ENCODE data around the gene HOXA7.

The HOXA7 gene

GRCh38 chr7:27202018-27202861 lies 45.8 kb upstream of the HOXA7 start:
- no peak for TF ChIP-seq CTCF (IDR thresholded peaks at IDR 0.05; ENCODE audit: low read depth, low read length, missing control alignments)
- no peak for DNase-seq (ENCODE audit: low read depth)
- no peak overlapping the region for H3K4me3 ChIP-seq (ENCODE audit: low read depth, low read length)

GRCh38 chr7:27201580-27202017 lies 45.1 kb upstream of the HOXA7 start:
- TF ChIP-seq CTCF (IDR thresholded peaks at IDR 0.05; ENCODE audit: low read depth, low read length, missing control alignments), result no peak
- H3K4me3 ChIP-seq (ENCODE audit: low read depth, low read length), result no peak overlapping the region
- no peak for DNase-seq (ENCODE audit: low read depth)

- no peak for DNase-seq (ENCODE audit: low read depth)
- no peak overlapping the region for H3K4me3 ChIP-seq (ENCODE audit: low read depth, low read length)
- no peak for TF ChIP-seq CTCF (IDR thresholded peaks at IDR 0.05; ENCODE audit: low read depth, low read length, missing control alignments)
These were observed 44.5 kb upstream of the HOXA7 start for GRCh38 chr7:27200761-27201579.

- TF ChIP-seq CTCF (IDR thresholded peaks at IDR 0.05; ENCODE audit: low read depth, low read length, missing control alignments), result no peak
- no peak for DNase-seq (ENCODE audit: low read depth)
- peak within 1 kb of the TSS; percentile 20; the same call in 1 of the 2 replicates for H3K4me3 ChIP-seq (ENCODE audit: low read depth, low read length)
These were observed 43.6 kb upstream of the HOXA7 start, which contains the start of gene HOXA13 for GRCh38 chr7:27199849-27200760. Gene HOXA13 (minus strand): TSS chr7:27200091. CDS start chr7:27200077, 14 bp downstream.

- no peak for TF ChIP-seq CTCF (IDR thresholded peaks at IDR 0.05; ENCODE audit: low read depth, low read length, missing control alignments)
- H3K4me3 ChIP-seq (ENCODE audit: low read depth, low read length), result no peak overlapping the region
- no peak for DNase-seq (ENCODE audit: low read depth)
These were observed 42.7 kb upstream of the HOXA7 start for GRCh38 chr7:27198871-27199801.

Measured in GM12864 (cell line).